Type B pancreatic cell (in vitro differentiated cells): ENCODE results near the gene PGM5. TPM values are rescaled to one million over a fixed set of nuclear protein-coding genes. Genes with fewer than 3 reads are reported as not detected.

ENCODE experiments used
- DNase-seq: peaks from one replicate; pipeline ENCODE4 v3.0.0; 2021; ENCODE audit warnings: mixed read lengths; ENCODE audit not compliant: unreplicated experiment; ENCODE audit errors: extremely low spot score
- H3K27ac Mint-ChIP-seq: 2 replicates; pipeline ENCODE4 v1.8.0; 2021; ENCODE audit warnings: mild to moderate bottlenecking, mixed read lengths
- H3K27me3 Mint-ChIP-seq: 2 replicates; pipeline ENCODE4 v1.8.0; 2021; ENCODE audit warnings: mixed read lengths
- H3K36me3 Mint-ChIP-seq: 2 replicates; pipeline ENCODE4 v1.8.0; 2021; ENCODE audit warnings: mixed read lengths
- H3K4me1 Mint-ChIP-seq: one replicate; pipeline ENCODE4 v1.8.0; 2021; ENCODE audit warnings: mixed read lengths; ENCODE audit not compliant: unreplicated experiment
- H3K4me3 Mint-ChIP-seq: 2 replicates; pipeline ENCODE4 v1.8.0; 2021; ENCODE audit warnings: mild to moderate bottlenecking, mixed read lengths
- H3K9me3 Mint-ChIP-seq: 2 replicates; pipeline ENCODE4 v1.8.0; 2021; ENCODE audit warnings: mixed read lengths
- CTCF ChIP-seq: fragments of 200-600 bp; sonication (generic); conservative IDR thresholded peaks from 2 replicates; pipeline ENCODE4 v1.5.0; 2021; ENCODE audit warnings: antibody characterized with exemption, mild to moderate bottlenecking
- total RNA-seq: library from RNA; stranded (reverse); gene quantifications from 2 replicates; pipeline ENCODE4 v1.2.1, GENCODE V29; 2021; ENCODE audit warnings: low replicate concordance

PGM5 gene
- total RNA-seq, 1 donor from 2014 or later, result 21.2 TPM

- no peak for TF ChIP-seq CTCF
- Mint-ChIP-seq H3K4me3 (no peak overlapping the region), H3K27ac (no peak overlapping the region), H3K4me1 (peaks cover 31% of the 10 kb centered on the region), H3K36me3 (no peaks in the 10 kb centered on the region), H3K9me3 (no peaks in the 10 kb centered on the region), H3K27me3 (no peaks in the 10 kb centered on the region)
- no peak for DNase-seq
Measured at GRCh38 chr9:68429631-68430030, 73.2 kb downstream of the PGM5 start.

- no peaks in the 10 kb centered on the region for H3K36me3 Mint-ChIP-seq
- no peak for DNase-seq
- H3K9me3 Mint-ChIP-seq, result no peaks in the 10 kb centered on the region
- H3K27ac Mint-ChIP-seq, result no peak overlapping the region
- no peak for TF ChIP-seq CTCF
- H3K4me1 Mint-ChIP-seq, result peaks cover 33% of the 10 kb centered on the region
- no peak overlapping the region for H3K4me3 Mint-ChIP-seq
- H3K27me3 Mint-ChIP-seq, result no peaks in the 10 kb centered on the region
Measured at GRCh38 chr9:68431307-68431706, 74.9 kb downstream of the PGM5 start.

DNA sequence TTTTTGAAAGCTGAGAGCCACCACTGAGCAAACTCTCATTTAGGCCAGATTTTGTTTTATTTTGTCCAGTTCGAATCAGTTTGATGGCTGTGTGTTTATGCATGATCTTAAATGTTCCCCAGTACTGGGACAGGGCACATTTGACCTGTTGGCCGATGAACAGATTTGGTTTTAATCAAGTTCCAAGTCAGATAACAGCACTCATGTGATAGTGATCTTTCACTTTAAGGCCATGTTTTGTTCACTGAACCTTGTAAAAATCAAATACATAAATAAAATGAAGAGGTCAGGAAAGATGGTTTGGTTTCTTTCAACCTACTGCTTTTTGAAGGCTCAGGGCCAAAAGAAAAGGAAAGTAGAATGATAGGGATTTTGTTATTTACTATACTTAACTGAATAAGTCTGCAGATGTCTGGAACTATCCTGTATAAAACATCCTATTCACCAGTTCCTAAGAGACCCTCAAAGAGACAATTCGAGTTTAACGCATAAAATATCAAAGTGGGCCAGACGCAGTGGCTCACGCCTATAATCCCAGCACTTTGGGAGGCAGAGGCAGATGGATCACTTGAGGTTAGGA, 77.2 kb downstream of the PGM5 start:
- Mint-ChIP-seq H3K4me1 (peaks cover 23% of the 10 kb centered on the region), H3K36me3 (no peaks in the 10 kb centered on the region), H3K27ac (no peak overlapping the region), H3K9me3 (no peaks in the 10 kb centered on the region), H3K27me3 (no peaks in the 10 kb centered on the region), H3K4me3 (no peak overlapping the region)
- TF ChIP-seq CTCF, result no peak
- no peak for DNase-seq

DNA sequence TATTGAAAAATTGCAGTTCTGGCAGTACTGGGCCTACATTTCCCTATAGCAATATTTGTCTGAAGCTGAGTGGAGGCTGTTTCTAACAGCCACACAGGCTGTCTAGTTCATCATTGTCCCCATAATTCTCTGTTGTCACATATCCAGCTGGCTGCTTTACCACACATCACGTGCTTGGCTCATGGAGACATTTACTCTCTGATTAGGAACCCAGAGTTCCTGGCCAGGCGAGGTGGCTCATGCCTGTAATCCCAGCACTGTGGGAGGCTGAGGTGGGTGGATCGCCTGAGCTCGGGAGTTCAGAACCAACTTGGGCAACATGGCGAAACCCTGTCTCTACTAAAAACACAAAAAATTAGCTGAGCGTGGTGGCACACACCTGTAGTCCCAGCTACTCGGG, 81.4 kb downstream of the PGM5 start:
- TF ChIP-seq CTCF, result no peak
- DNase-seq, result no peak
- Mint-ChIP-seq H3K27me3 (no peaks in the 10 kb centered on the region), H3K4me3 (no peak overlapping the region), H3K4me1 (peaks cover 11% of the 10 kb centered on the region), H3K9me3 (no peaks in the 10 kb centered on the region), H3K36me3 (no peaks in the 10 kb centered on the region), H3K27ac (no peak overlapping the region)

GRCh38 chr9:68443624-68444023, 87.2 kb downstream of the PGM5 start:
- TF ChIP-seq CTCF, result no peak
- no peaks in the 10 kb centered on the region for H3K36me3 Mint-ChIP-seq
- H3K4me3 Mint-ChIP-seq, result no peak overlapping the region
- H3K4me1 Mint-ChIP-seq, result peaks cover 12% of the 10 kb centered on the region
- DNase-seq, result no peak
- peaks cover 4% of the 10 kb centered on the region for H3K27me3 Mint-ChIP-seq
- H3K9me3 Mint-ChIP-seq, result no peaks in the 10 kb centered on the region
- H3K27ac Mint-ChIP-seq, result no peak overlapping the region

GRCh38 chr9:68446836-68447235, 90.4 kb downstream of the PGM5 start:
- no peak for DNase-seq
- Mint-ChIP-seq H3K27me3 (peaks cover 4% of the 10 kb centered on the region), H3K4me1 (peaks cover 12% of the 10 kb centered on the region), H3K27ac (peak overlapping the region; percentile 5), H3K9me3 (no peaks in the 10 kb centered on the region), H3K36me3 (no peaks in the 10 kb centered on the region), H3K4me3 (peak overlapping the region; percentile 19)
- TF ChIP-seq CTCF, result no peak
